NCI-H146 treated with DMSO at 0.1 percent for 48 hours (cell line): ENCODE results near the gene ACSL6.
A peak's percentile ranks its signal among the peaks of the same experiment; 100 is the strongest.
"Not testable (repeated sequence)": the region's sequence is repeated elsewhere in the genome, so short reads cannot be mapped to it uniquely, and the experiment has no call there.

Experiments
- DNase-seq: peaks from one replicate; lab custom pipeline; 2025; ENCODE audit not compliant: unreplicated experiment; lab: John Stamatoyannopoulos, UW

ACSL6 gene

GRCh38 chr5:131947445-131947844 lies 64.0 kb downstream of the ACSL6 start:
- DNase-seq = peak; percentile 68

- DNase-seq = no peak
Measured at GRCh38 chr5:131945551-131946168, 65.8 kb downstream of the ACSL6 start, which contains the start of gene MEIKIN. Gene MEIKIN, minus strand, starts transcription at chr5:131945663. Its CDS starts 158 bp downstream, at chr5:131945505.

- DNase-seq = no peak
Measured at GRCh38 chr5:131944702-131945550, 66.5 kb downstream of the ACSL6 start.

- no peak for DNase-seq
Measured at GRCh38 chr5:131943916-131944315, 67.5 kb downstream of the ACSL6 start.

- no peak for DNase-seq
Measured at GRCh38 chr5:131942016-131942415, 69.4 kb downstream of the ACSL6 start.

- no peak for DNase-seq
Measured at GRCh38 chr5:131939690-131940345, 71.6 kb downstream of the ACSL6 start.

- DNase-seq = no peak
Measured at GRCh38 chr5:131932235-131932634, 79.2 kb downstream of the ACSL6 start.

- no peak for DNase-seq
Measured at GRCh38 chr5:131928957-131929356, 82.5 kb downstream of the ACSL6 start.

- no peak for DNase-seq
Measured at GRCh38 chr5:131926168-131926567, 85.3 kb downstream of the ACSL6 start.

- no peak for DNase-seq
Measured at GRCh38 chr5:131916481-131916880, 95.0 kb downstream of the ACSL6 start.

GRCh38 chr5:131914472-131914871 lies 97.0 kb downstream of the ACSL6 start:
- no peak for DNase-seq

GRCh38 chr5:131913603-131914002 lies 97.9 kb downstream of the ACSL6 start:
- no peak for DNase-seq

- no peak for DNase-seq
Measured at GRCh38 chr5:131906668-131907067, 104.8 kb downstream of the ACSL6 start.

- not testable (repeated sequence) for DNase-seq
Measured at GRCh38 chr5:131902266-131902665, 109.2 kb downstream of the ACSL6 start.
